ENCODE measurements around the gene PUSL1.

DNA sequence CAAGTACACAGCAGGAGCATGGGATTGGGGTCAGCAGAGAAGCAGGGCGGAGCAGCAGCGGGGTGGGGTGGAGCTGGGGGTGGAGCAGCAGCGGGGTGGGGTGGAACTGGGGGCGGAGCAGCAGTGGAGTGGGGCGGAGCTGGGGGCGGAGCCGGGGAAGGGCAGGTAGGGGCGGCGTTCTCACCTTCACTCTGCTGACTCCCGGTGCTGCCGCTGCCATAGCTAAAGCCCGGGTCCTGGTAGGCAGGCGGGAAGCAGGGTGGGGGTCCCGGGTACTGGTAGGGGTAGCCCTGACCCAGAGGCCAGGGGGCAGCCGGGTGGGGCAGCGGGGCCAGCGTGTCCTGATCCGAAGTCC, 29.4 kb downstream of the PUSL1 start:
- TF ChIP-seq CTCF (IDR thresholded peaks at IDR 0.05; ENCODE audit: insufficient read depth, low read length), result no peak
- no peak for TF ChIP-seq SPI1 (IDR thresholded peaks at IDR 0.05; ENCODE audit: borderline replicate concordance, low read depth)
- no peak for TF ChIP-seq POLR2AphosphoS5 (IDR thresholded peaks at IDR 0.05; ENCODE audit: low read depth)
- TF ChIP-seq, protein P1, sequence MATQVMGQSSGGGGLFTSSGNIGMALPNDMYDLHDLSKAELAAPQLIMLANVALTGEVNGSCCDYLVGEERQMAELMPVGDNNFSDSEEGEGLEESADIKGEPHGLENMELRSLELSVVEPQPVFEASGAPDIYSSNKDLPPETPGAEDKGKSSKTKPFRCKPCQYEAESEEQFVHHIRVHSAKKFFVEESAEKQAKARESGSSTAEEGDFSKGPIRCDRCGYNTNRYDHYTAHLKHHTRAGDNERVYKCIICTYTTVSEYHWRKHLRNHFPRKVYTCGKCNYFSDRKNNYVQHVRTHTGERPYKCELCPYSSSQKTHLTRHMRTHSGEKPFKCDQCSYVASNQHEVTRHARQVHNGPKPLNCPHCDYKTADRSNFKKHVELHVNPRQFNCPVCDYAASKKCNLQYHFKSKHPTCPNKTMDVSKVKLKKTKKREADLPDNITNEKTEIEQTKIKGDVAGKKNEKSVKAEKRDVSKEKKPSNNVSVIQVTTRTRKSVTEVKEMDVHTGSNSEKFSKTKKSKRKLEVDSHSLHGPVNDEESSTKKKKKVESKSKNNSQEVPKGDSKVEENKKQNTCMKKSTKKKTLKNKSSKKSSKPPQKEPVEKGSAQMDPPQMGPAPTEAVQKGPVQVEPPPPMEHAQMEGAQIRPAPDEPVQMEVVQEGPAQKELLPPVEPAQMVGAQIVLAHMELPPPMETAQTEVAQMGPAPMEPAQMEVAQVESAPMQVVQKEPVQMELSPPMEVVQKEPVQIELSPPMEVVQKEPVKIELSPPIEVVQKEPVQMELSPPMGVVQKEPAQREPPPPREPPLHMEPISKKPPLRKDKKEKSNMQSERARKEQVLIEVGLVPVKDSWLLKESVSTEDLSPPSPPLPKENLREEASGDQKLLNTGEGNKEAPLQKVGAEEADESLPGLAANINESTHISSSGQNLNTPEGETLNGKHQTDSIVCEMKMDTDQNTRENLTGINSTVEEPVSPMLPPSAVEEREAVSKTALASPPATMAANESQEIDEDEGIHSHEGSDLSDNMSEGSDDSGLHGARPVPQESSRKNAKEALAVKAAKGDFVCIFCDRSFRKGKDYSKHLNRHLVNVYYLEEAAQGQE (IDR thresholded peaks at IDR 0.05; ENCODE audit: insufficient replicate concordance, low read depth), result no peak
